Measurements from ENCODE around the gene CYP1A1. TPM values are rescaled to one million over a fixed set of nuclear protein-coding genes. Genes with fewer than 3 reads are reported as not detected.

The CYP1A1 gene
- total and polyA plus RNA-seq, 2 experiments from 2014 or later = 17.0 to 19.1 TPM

DNA sequence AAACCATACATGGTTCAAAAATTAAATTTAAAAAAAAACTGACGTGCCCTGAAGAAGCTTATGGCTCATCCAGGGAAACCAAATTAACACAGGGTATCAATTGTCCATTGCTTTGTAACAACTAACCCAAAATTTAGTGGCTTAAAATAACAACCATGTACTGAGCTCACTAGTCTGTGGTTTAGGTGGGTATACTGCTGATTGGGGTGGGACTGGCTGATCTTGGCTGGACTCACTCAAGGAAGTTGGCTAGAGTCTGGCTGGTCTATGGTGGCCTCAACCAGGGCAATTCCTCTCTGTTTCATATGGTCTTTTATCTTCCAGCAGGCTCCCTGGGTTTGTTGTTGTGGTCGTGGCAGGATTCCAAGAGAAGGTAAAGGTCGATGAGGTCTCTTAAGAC, 15.4 kb downstream of the CYP1A1 start:
- DNase-seq (ENCODE audit: low spot score) = no peak
- Histone ChIP-seq H3K79me2 (no peaks in the 10 kb centered on the region), H3K4me1 (ENCODE audit: insufficient read depth) (no peaks in the 10 kb centered on the region), H3K9me3 (ENCODE audit: low read depth) (no peaks in the 10 kb centered on the region), H3K4me2 (no peak overlapping the region), H4K20me1 (ENCODE audit: insufficient read depth, poor library complexity, severe bottlenecking) (no peaks in the 10 kb centered on the region), H3K27me3 (peaks cover 11% of the 10 kb centered on the region), H3K4me3 (no peak overlapping the region), H2AFZ (no peak overlapping the region), H3K27ac (no peak overlapping the region), H3K9me2 (replicated peaks; ENCODE audit: insufficient read depth) (no peaks in the 10 kb centered on the region), H3K36me3 (replicated peaks; ENCODE audit: insufficient read depth, low read depth) (no peaks in the 10 kb centered on the region)
- 60% methylated on average over 3 of the region's 3 CpGs for WGBS (ENCODE audit: low lambda C conversion rate, missing lambda C conversion rate)
- TF ChIP-seq EZH2phosphoT487 (IDR thresholded peaks at IDR 0.05; ENCODE audit: low read depth, severe bottlenecking, unreplicated experiment) (no peak), EZH2 (IDR thresholded peaks at IDR 0.05; ENCODE audit: borderline replicate concordance) (no peak)
- TF ChIP-seq, protein P1, sequence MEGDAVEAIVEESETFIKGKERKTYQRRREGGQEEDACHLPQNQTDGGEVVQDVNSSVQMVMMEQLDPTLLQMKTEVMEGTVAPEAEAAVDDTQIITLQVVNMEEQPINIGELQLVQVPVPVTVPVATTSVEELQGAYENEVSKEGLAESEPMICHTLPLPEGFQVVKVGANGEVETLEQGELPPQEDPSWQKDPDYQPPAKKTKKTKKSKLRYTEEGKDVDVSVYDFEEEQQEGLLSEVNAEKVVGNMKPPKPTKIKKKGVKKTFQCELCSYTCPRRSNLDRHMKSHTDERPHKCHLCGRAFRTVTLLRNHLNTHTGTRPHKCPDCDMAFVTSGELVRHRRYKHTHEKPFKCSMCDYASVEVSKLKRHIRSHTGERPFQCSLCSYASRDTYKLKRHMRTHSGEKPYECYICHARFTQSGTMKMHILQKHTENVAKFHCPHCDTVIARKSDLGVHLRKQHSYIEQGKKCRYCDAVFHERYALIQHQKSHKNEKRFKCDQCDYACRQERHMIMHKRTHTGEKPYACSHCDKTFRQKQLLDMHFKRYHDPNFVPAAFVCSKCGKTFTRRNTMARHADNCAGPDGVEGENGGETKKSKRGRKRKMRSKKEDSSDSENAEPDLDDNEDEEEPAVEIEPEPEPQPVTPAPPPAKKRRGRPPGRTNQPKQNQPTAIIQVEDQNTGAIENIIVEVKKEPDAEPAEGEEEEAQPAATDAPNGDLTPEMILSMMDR (IDR thresholded peaks at IDR 0.05; ENCODE audit: poor library complexity) = no peak

DNA sequence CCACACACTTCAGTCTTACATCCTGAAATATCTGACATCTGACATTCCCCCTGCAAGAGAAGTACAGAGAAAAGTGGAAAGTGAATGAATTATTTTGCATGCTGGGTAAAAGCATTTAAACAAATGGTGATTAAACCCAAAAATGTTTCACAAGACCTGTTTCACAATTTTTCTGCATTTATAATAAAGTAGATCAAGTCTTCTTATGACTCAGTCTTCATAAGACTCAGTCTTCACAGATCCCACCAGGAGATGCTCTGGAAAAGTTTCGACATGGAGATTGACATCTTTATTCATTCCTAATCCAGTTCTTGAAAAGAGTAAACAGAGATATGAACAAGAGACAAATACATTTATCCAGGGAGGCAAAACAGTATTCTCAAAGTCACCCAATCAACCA, 16.3 kb downstream of the CYP1A1 start:
- Histone ChIP-seq H3K9me3 (ENCODE audit: low read depth) (no peaks in the 10 kb centered on the region), H4K20me1 (ENCODE audit: insufficient read depth, poor library complexity, severe bottlenecking) (no peaks in the 10 kb centered on the region), H3K9me2 (replicated peaks; ENCODE audit: insufficient read depth) (no peaks in the 10 kb centered on the region), H3K36me3 (replicated peaks; ENCODE audit: insufficient read depth, low read depth) (no peaks in the 10 kb centered on the region), H3K4me3 (no peak overlapping the region), H3K27ac (no peak overlapping the region), H3K79me2 (no peaks in the 10 kb centered on the region), H2AFZ (no peak overlapping the region), H3K4me1 (ENCODE audit: insufficient read depth) (no peaks in the 10 kb centered on the region), H3K4me2 (no peak overlapping the region), H3K27me3 (peaks cover 11% of the 10 kb centered on the region)
- 65% methylated on average over 1 of the region's 1 CpG for WGBS (ENCODE audit: low lambda C conversion rate, missing lambda C conversion rate)
- no peak for DNase-seq (ENCODE audit: low spot score)
- TF ChIP-seq EZH2 (IDR thresholded peaks at IDR 0.05; ENCODE audit: borderline replicate concordance) (no peak), EZH2phosphoT487 (IDR thresholded peaks at IDR 0.05; ENCODE audit: low read depth, severe bottlenecking, unreplicated experiment) (no peak)
- TF ChIP-seq, protein P1 (IDR thresholded peaks at IDR 0.05; ENCODE audit: poor library complexity) = no peak

DNA sequence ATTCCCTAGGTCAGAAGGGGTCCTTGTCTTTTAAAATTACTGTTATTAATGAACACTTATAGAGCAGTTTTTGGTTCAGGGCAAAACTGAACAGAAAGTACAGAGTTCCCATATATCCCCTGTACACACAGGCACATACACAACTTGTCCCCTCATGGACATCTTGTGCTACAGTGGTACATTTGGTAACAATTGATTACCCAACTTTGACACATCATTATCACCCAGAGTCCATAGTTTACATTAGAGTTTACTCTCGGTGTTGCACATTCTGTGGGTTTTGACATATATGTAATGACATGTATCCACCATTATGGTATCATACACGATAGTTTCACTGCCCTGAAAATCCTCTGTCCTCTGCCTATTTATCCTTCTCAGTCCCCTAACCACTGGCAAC, 28.5 kb downstream of the CYP1A1 start:
- H3K36me3 ChIP-seq (replicated peaks; ENCODE audit: insufficient read depth, low read depth) = no peaks in the 10 kb centered on the region
- no peaks in the 10 kb centered on the region for H3K9me3 ChIP-seq (ENCODE audit: low read depth)
- WGBS (ENCODE audit: low lambda C conversion rate, missing lambda C conversion rate) = 67% methylated on average over 2 of the region's 2 CpGs
- no peak for DNase-seq (ENCODE audit: low spot score)
- H2AFZ ChIP-seq = peak overlapping the region; percentile 94
- no peaks in the 10 kb centered on the region for H3K9me2 ChIP-seq (replicated peaks; ENCODE audit: insufficient read depth)
- peaks cover 7% of the 10 kb centered on the region for H3K27me3 ChIP-seq
- H3K79me2 ChIP-seq = peaks cover 49% of the 10 kb centered on the region
- TF ChIP-seq EZH2phosphoT487 (IDR thresholded peaks at IDR 0.05; ENCODE audit: low read depth, severe bottlenecking, unreplicated experiment) = no peak
- no peak for TF ChIP-seq EZH2 (IDR thresholded peaks at IDR 0.05; ENCODE audit: borderline replicate concordance)
- H3K27ac ChIP-seq = no peak overlapping the region
- H3K4me1 ChIP-seq (ENCODE audit: insufficient read depth) = peaks cover 13% of the 10 kb centered on the region
- H3K4me2 ChIP-seq = peak overlapping the region; percentile 96
- no peaks in the 10 kb centered on the region for H4K20me1 ChIP-seq (ENCODE audit: insufficient read depth, poor library complexity, severe bottlenecking)
- peak overlapping the region; percentile 91 for H3K4me3 ChIP-seq

DNA sequence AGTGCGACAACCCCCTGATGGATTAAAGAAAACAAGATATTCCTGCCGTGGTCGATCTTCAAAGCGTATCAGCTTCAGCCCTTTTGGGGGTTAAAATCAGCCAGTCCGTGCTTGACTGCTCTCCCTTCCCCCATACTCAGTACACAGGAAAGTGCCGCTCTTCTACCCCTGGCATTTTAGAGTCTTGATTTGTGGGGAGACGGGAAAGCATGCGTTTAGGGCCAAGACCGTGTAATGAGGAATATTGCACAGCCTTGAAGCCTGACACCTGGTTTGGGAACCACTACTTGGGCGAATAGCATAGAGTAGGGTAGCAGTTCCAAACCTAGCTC, 29.0 kb downstream of the CYP1A1 start:
- peaks cover 4% of the 10 kb centered on the region for H3K27me3 ChIP-seq
- WGBS (ENCODE audit: low lambda C conversion rate, missing lambda C conversion rate) = 5% methylated on average over 10 of the region's 10 CpGs
- no peak for DNase-seq (ENCODE audit: low spot score)
- H3K27ac ChIP-seq = peak overlapping the region; percentile 93
- H3K36me3 ChIP-seq (replicated peaks; ENCODE audit: insufficient read depth, low read depth) = no peaks in the 10 kb centered on the region
- peak overlapping the region; percentile 91 for H3K4me3 ChIP-seq
- H3K9me3 ChIP-seq (ENCODE audit: low read depth) = no peaks in the 10 kb centered on the region
- H2AFZ ChIP-seq = peak overlapping the region; percentile 94
- H3K79me2 ChIP-seq = peaks cover 53% of the 10 kb centered on the region
- no peaks in the 10 kb centered on the region for H4K20me1 ChIP-seq (ENCODE audit: insufficient read depth, poor library complexity, severe bottlenecking)
- no peak for TF ChIP-seq EZH2 (IDR thresholded peaks at IDR 0.05; ENCODE audit: borderline replicate concordance)
- TF ChIP-seq EZH2phosphoT487 (IDR thresholded peaks at IDR 0.05; ENCODE audit: low read depth, severe bottlenecking, unreplicated experiment) = no peak
- TF ChIP-seq, protein P1 (IDR thresholded peaks at IDR 0.05; ENCODE audit: poor library complexity) = no peak
- no peaks in the 10 kb centered on the region for H3K9me2 ChIP-seq (replicated peaks; ENCODE audit: insufficient read depth)
- H3K4me2 ChIP-seq = peak overlapping the region; percentile 96
- H3K4me1 ChIP-seq (ENCODE audit: insufficient read depth) = peaks cover 13% of the 10 kb centered on the region
